ENCODE results near the gene RBBP8NL.

The RBBP8NL gene

DNA sequence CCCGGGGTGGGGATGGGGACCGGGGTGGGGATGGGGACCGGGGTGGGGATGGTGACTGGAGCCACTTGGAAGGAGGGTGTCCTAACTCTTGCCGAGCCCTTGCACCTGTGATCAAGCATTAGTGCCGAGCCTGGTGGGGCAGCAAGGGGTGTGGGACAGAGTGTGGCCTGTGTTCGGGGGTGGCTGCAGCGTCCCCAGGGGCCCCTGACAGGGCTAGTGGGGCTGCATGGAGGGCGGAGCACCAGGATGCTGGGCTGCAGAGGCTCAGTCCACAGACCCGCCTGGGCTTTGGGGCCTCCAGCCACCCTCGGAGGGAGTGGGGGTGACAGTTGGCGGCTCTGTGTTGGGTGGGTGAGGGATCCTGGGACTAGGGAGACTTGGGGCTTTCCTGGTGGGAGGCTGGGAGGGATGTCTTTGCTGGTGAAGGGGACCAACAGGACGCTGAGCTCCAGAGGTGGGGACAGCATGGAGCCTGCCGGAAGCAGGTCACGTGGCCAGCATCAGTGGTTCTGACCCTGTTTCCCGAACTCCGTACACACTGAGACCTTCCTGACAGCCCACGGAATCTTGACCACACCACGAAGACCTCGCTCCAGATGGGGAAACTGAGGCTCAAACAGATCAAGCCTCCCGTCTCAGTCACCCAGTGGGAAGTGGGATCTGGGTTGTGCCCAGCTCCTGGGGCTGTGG, 4.6 kb downstream of the RBBP8NL start:
- DNase-seq (ENCODE audit: low read depth in 2 of 2): no peak

DNA sequence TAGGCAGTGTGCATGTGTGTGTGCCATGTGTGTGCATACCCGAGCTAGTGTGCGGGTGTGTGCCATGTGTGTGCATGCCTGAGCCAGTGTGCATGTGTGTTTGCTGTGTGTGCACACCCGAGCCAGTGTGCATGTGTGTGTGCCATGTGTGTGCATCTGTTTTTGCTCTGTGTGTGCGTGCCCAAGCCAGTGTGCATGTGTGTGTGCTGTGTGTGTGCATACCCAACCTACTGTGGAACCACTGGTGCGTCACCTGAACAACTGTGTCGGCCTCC, 5.7 kb downstream of the RBBP8NL start:
- no peak for DNase-seq (ENCODE audit: low read depth in 2 of 2)

DNA sequence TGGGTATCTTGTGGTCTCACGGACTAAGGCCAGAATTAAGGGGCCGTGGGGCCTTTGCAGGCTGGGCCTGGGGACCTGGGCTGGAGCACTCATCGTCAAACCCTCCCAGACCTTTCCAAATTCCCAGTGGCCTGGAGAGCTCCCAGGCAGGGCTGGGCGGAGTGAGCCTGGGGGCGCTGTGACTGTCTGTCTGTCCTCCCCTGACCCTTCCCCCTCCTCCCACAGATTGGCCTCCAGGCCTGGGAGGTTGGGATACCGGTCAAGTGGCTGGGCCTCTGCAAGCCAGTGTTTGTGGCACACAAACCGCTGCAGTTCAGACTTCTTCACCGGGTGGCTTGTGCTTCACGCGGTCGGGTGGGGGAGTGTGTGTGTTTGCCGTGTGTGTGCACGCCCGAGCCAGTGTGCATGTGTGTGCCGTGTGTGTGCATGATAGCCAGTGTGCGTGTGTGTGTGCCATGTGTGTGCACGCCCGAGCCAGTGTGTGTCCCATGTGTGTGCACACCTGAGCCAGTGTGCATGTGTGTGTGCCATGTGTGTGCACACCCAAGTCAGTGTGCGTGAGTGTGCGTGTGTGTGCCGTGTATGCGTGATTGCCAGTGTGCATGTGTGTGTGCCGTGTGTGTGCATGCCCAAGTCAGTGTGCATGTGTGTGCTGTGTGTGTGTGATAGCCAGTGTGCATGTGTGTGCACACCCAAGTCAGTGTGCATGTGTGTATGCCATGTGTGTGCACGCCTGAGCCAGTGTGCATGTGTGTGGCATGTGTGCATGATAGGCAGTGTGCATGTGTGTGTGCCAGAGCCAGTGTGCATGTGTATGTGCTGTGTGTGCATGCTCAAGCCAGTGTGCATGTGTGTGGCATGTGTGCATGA, 6.3 kb downstream of the RBBP8NL start:
- no peak for DNase-seq (ENCODE audit: low read depth in 2 of 2)

DNA sequence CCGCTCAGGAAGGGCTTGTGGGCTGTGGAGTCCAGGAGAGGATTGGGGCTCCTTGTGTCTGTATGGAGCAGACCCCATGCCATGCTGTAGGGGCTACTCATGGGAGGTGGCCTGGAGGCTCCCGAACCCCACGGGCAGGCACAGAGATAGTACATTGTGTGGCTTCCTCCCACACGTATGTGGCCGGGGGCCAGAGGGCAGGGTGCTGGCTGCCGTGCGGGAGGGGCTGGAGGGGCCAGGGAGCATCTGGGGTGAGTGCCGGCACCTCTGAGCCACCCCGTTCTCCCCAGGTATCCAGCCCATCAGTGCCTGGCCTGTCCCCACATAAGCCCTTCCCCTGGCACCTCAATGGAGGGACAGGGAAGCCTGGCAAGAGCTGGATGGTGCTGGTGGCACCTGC, 7.6 kb downstream of the RBBP8NL start:
- DNase-seq (ENCODE audit: low read depth in 2 of 2): no peak

DNA sequence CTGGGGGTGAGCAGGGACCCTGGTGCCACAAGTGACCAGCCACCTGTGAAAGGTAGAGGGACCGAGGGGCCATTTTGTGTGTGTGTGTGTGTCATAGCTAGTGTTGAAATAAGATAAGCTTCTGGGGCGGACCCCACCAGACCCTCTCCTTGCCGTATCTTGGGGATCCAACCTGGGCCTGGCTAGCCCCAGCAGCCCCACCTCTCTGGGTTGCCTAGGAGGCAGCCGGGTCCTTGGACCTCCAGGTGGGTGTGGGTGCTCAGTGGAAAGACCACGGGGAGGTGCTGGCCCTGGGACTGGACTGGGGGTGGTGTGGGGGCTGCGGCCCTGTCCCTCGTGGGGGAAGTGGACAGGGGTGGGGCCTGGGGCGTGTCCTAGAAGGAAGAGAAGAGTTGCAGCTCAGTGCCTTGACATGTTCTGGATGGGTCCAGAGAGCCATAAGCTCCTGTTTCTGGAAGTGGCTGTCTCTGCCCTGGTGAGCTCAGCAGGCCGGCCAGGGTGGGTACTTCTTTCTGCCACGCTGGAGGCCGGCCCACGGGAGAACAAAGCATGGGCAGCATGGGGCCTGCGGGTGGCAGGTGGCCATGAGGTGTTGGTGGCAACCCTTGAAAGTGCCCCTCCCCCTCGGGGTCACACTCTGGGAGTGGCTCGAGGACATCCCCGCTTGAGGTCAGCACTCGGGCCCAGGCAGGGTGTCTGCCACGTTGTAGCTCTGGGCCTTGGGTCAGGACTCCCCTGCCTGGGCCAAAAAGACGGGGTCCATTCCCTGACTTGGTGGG, 8.4 kb downstream of the RBBP8NL start:
- DNase-seq (ENCODE audit: low read depth in 2 of 2): no peak

DNA sequence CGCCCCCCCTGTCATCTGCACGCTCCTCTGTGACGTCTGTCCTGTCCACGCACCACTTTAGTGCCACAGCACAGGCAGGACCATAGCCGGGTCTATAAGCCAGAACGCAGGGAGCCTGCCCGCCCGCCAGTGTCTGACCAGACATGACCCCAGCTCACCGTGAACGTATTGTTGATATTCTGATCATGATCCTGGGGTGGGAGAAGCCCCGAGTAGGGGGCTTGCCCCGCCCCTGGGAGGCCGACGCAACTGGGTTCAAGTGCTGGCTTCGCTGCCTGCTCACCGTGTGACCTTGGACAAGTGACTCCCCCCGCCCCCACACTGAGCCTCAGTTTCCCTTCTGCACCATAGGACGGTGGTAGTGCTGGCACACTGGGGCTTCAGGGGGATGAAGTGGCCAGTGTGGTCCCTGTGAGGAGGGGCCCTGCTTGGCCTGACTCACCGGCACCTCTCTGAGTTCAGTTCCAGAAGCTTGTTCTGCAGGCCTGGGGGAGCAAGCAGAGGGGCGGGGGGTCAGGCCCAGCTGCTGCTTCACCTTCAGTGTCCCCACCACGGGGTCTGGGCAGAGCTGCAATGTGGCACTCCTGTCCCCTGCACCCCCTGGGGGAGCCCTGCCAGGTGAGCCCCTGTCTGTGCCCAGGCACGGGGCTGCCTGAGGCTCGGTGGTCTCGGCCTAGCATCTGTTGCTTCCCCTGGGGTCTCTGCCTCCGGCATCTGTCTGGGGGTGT, 9.2 kb downstream of the RBBP8NL start:
- no peak for DNase-seq (ENCODE audit: low read depth in 2 of 2)

DNA sequence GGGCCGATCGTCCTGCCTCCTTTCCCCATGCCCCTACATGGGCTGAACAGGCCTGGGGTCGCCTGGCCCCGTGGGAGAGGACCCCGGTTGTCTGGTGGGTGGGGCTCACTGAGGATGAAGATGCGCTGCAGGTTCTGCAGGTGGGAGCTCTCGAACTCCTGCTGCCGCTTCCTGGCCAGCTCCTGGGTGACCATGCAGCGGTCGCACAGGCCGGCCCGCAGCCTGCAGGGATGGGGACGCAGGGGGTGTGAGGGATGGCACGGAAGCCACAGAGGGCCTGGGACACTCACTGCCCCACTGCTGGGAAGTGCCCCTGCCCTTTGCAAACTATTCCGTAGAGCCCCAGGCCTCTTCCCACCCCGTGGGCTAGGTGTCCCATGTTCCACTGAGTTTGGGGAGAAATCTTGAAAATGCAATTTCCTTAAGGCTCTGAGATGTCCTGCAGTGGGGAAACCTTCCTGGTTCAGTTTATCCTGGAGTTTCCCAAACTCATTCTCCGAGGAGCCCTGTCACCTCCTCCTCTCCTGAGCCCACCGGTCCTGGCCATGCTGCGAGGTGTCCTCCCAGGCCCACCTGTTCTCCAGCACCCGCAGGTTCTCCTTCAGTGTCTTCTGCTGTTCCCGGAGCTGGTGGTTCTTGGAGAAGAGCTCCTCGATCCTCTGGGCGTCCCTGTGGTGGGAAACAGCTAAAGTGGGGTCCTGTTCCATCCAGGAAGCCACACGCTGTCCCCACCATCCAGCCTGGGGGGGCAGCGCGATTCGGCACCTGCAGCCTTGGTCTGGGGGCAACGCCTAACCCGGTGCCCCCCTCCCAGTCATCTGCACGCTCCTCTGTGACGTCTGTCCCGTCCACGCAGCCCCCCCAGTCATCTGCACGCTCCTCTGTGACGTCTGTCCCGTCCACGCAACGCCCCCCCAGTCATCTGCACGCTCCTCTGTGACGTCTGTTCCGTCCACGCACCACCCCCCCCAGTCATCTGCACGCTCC, 10.4 kb downstream of the RBBP8NL start:
- no peak for DNase-seq (ENCODE audit: low read depth in 2 of 2)

DNA sequence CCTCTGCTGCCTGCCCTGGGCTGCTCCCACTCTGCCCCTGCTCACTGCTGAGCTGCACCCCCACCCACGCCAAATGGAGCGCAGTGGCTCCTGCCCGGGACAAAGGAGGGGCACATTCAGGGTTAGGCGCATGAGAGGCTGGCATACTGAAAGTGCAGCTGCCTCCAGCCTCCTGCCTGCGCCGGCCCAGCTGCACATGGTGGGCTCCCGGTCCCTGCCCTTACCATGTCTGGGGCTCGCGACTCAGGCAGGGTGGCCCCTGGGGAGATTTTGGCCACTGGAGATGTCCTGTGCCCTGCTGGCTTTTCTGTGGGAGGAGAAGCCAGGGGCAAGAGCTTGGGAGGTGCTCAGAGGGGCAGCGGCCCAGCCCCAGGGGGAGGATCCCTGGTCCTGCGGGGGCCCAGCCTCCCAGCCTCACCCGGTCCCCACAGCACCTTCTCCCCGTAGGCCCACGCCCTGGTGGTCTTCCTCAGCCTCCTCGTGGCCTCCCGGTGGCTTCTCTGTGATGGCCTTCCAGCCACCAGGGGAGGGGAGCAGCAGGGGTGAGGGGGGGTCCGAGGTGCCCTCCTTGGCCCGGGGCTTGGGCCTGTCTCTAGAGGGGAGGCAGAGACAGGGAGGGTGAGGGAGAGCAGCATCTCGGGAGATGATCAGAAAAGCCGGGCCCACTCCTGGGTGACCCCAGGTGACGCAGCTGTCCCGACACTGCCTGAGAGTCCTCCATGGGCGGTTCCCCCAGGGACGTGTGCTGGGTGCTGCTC, 11.8 kb downstream of the RBBP8NL start:
- DNase-seq (ENCODE audit: low read depth in 2 of 2): no peak

DNA sequence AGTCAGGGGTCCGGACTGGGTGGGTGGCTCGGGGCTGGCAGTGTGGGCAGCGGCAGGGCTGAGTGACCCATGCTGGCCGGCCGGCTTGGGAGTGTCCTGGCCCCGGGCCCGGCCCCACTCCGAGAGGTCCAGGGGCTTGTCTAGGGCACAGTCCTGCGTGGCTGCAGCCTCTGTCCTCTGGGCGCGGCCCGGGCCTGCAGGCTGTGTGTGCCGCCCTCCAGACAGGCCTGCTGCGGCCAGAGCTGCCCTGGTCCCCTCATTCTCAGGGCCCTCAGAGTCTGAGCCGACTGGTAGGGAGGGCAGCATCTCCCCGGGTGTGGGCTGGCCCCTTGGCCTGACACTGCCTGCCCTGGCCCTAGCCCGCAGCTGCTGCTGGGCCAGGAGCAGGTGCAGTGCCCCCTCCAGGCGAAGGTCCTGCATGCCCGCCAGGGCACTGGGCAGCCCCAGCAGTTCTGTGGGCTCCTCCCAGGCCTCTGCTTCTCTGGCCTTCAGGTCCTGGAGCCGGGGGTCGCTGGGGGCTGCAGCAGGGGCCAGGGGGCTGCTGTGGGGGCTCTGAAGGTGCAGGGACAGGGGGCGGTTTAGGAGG, 13.3 kb downstream of the RBBP8NL start:
- DNase-seq (ENCODE audit: low read depth in 2 of 2): no peak

DNA sequence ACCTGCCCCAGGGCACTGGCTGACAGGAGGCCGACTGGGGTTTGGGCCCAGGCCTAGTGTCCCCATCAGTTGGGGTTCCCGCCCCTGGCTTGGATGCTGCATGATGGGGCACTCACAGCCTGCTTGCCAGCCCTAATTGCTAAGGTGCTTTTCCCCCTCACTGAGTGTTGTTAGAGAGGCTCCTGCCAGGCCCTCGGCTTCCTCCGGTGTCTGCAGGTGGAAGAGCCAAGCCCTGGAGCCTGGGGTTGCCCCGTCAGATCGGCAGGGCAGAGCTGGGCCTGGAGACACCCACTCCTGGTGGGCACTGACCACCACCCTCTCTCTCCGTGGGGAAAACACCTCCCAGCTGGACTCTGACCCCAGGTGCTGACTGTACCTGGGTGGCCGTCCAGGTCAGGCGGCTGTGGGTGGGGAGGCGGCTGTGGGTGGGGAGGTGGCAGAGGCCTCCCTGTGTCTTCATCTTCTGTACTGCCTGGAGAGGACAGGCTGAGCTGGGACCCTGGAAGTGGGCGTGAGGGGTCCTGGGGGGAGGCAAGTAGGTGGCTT, 14.2 kb downstream of the RBBP8NL start:
- no peak for DNase-seq (ENCODE audit: low read depth in 2 of 2)

DNA sequence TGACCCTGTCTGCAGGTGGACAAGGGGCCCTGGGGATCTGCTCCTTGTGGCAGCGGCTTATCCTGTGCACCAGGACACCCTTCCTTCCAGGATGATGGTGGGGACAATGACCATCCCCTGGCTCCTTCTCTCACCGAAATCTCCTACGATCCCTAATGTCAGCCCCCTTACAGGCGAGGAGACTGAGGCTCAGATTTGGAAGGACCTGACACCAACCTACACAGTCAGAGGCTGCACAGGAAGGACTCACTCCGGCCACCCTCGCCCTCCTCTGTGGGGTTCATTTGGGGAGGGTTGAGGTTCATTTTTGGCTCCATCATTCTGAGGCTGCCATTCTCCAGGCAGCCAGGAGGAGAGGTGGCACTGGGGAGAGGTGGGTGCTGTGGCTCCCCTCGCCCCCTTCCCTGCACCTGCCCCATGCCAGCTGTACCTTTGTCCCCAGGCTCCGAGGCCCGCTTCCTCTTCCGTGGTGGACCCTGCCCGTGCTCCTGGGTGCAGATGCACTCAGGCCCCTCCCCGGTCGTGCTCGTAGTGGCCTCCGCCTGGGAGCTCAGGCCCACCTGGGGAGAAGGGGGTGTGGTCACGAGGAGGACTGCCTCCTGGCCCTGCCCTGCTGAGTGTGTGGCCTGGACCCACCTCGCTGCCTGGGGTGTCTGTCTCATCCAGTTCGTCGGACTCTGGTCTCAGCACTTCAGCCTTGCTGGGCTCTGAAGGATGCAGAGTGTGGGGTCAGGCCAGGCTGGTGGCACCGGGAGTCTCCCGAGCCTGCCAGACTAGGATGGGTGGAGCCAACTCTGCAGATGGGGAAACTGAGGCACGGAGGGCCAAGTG, 14.9 kb downstream of the RBBP8NL start:
- no peak for DNase-seq (ENCODE audit: low read depth in 2 of 2)

DNA sequence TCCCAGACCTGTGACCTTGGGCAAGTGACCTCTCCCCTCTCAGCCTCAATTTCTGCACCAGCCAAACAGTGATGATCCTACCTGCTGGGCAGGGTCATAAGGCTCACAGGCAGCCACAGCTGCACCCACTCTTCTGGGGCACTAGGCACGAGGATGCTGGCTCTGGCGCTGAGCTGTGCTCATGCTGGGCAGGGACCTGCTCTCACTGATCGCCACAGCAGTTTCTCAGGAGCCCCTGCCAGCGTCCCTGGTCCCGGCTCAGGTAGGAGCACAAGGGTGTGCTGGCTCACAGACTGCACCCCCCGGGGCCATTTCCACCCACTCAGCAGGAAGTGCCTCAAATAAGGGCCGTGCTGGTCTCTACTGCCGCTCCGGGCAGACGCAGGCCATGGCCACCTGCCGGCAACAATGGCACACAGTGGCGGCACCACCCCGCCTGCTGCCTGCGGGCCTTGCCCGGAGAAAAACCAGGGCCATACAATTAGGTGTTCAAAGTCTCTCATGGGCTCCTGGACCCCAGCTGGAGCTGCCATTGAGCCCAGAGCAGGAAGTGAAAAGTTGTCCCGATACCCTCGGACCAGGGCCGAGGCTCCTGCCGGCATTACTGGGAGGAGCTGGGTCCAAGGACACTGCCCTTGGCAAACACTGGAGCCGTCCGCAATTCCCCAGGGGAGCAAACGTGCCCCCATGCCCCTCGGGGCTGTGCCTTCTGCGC, 15.7 kb downstream of the RBBP8NL start:
- no peak for DNase-seq (ENCODE audit: low read depth in 2 of 2)

DNA sequence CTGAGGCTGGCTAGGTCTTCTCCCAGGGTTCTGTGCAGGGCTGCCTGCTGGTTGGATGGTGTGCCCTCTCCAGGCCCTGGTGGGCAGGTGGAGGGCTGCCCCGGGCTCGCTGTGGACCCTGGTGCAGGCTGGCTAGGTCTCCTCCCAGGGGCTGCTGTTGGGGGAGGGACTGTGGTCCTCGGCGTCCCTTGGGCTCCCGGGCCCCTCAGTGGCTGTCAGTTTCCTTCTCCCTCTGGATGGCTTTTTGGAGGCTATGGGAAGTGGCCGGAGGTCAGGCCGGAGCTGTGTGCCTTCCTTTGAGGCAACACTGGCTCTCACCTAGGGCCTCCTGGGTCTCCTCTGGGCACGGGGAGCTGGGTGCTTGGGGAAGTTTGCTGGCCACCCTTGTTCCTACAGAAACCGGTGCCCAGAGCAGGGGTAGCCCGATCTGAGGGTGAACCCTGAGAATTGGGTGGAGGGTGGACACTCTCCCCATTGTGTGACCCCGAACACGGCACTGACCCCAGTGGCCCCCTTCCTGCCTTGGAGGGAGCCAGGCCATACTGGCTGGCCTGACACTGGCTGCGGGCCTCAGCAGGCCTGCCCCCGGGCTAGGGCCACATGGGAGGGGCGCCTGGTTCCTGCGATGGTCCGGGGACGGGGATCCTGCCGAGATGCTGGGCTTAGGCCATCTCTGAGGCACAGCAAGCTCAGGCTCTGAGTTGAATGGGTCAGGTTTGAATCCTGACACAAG, 16.4 kb downstream of the RBBP8NL start:
- no peak for DNase-seq (ENCODE audit: low read depth in 2 of 2)

DNA sequence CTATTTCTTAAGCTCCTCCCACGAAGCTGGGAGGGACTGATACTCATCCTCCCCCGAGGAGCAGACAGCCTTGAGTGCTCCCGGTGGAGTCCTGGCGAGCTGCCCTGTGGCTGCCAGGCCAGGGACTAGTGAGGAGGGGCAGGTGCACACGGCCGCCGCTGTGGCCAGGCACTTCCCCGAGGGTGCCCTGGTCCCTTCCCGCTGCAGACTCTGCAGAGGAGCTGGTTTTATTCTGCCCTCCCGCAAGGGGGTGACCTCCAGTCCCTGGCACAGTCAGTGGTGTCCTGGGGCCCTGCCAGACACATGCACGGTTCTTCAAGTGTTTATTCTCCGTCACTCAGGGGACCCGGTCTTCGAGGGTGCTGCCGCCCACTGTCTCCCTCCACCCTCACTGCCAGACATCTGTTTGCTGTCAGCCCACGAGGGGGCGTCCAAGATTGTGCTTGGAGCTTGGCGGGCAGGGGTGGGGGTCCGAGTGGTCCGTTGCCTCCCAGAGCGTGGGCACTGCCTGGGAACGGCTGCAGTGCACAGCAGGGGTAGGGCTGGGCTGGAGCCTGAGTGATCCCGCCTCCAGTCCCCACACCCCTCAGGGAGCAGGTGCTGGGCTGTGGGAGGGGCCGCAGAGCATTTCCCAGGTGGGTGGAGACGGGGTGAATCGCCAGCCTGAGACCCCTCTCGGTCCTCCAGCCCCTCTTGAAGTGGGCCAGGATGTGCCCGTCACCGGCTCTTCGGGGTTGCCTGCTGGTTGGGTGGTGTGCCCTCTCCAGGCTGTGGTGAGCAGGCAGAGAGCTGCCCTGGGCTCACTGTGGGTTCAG, 17.2 kb downstream of the RBBP8NL start:
- no peak for DNase-seq (ENCODE audit: low read depth in 2 of 2)

DNA sequence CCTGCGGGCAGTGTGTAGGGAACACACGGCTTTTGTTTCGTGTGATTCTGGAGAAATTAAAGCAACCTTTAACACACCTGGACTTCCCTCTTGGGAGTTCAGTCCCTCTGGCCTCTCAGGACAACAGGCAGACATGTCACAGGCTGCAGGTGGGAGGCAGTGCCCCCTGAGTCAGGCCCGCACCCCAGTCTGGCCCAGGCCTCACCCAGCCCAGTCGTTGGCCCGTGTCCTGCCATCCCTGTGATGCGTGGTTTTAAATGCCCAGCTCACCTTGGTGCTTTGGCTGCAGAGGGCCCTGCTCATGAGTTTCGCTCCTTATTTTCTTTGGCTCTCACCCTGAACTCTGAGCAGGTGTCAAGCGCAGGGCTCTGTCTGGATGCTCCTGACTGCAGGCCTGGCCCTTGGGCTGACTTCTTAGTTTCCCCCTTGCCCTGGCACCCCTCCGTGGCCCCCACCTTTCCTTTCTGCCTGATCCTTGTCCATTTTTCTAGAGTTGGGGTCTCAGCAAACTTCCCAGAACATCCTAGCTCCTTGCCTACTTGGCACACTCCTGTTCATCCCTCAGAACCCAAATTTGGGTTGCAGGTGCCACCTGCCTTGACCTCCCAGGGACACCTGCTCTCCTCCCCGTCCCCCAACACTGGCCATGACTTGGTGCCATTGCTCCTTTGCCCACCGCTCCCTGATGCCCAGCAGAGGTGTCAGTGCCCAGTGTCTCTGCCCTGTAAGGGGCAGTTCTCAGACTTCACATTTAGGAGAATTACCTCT, 18.1 kb downstream of the RBBP8NL start:
- no peak for DNase-seq (ENCODE audit: low read depth in 2 of 2)

DNA sequence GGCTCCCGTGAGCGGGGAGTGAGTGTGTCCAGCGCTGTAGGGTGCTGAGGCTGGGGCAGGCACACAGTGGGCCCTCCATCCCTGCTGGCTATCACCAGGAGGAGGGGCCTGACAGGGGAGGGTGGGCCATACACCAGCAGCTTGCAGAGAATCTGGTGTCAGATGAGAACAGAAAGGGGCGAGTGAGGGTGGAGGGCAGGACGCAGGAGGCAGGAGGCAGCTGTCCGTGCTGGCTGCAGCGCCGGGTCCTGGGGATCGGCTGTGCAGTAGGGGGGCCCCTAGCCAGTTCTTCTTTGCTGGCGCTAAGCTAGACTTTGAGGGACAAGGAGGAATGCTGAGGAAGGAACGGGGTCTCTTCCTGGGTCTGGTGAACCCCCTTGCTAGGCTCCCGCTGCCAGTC, 18.7 kb downstream of the RBBP8NL start:
- no peak for DNase-seq (ENCODE audit: low read depth in 2 of 2)
